GM12878 (cell line): ENCODE data around the gene REEP2. TPM values are rescaled to one million over a fixed set of nuclear protein-coding genes. Genes with fewer than 3 reads are reported as not detected.

Experiments
- ATAC-seq: fragments of 200-7000 bp; cut with Tn5 transposase; 3 replicates; pipeline ENCODE4 v1.9.1; 2020; ENCODE audit warnings: mild to moderate bottlenecking, moderate library complexity
- BruUV-seq: library from RNA; stranded (reverse); fragments of 400-500 nt; replicated peaks from 2 replicates; lab custom pipeline; 2021; lab: Mats Ljungman, UMichigan
- CTCF ChIA-PET: fragments of 300-600 bp; sonication (Branson Sonifier 250); formaldehyde crosslinking; extraction: SDS; loops from one replicate; lab custom pipeline; 2021; ENCODE audit warnings: inconsistent platforms; lab: Yijun Ruan, JAX
- POLR2A ChIA-PET: fragments of 350-600 bp; formaldehyde crosslinking; extraction: SDS; loops from one replicate; lab custom pipeline; 2021; ENCODE audit warnings: inconsistent platforms; lab: Charles Lee
- RAD21 ChIA-PET: fragments of 300-600 bp; sonication (Branson Sonifier 250); formaldehyde crosslinking; loops from one replicate; lab custom pipeline; 2023; ENCODE audit warnings: antibody characterized with exemption; ENCODE audit not compliant: unreplicated experiment; lab: Charles Lee
- SMC1A ChIA-PET: fragments of 300-600 bp; sonication (Branson Sonifier 250); formaldehyde crosslinking; loops from one replicate; lab custom pipeline; 2023; ENCODE audit not compliant: unreplicated experiment, uncharacterized antibody; lab: Charles Lee
- DNase-seq: peaks from one replicate; pipeline ENCODE4 v3.0.0-alpha.2; 2011; ENCODE audit warnings: low read depth, low spot score
- FAIRE-seq: peaks from 3 replicates; lab custom pipeline; 2011; peaks lifted over from hg19 to GRCh38; lab: Jason Lieb, UNC
- H2AFZ ChIP-seq: 2 replicates; pipeline ENCODE4 v1.6.0; 2011; ENCODE audit warnings: low read depth, low read length, control low read depth; ENCODE audit not compliant: control insufficient read depth
- H3K27ac ChIP-seq: 2 replicates; pipeline ENCODE4 v1.5.1; 2011; ENCODE audit warnings: control low read depth; ENCODE audit not compliant: control insufficient read depth, insufficient read depth
- H3K27me3 ChIP-seq, 2 experiments: replicated peaks in 1 of 2; 2 replicates each; pipeline versions ENCODE4 v1.6.0 to v1.6.1; 2011; ENCODE audit warnings: low read length in 1 of 2; ENCODE audit not compliant: control insufficient read depth in 2 of 2, insufficient read depth in 2 of 2
- H3K36me3 ChIP-seq, 2 experiments: 2 replicates each; pipeline ENCODE4 v1.5.1; 2011; ENCODE audit warnings: low read length in 1 of 2; ENCODE audit not compliant: control insufficient read depth in 2 of 2, insufficient read depth in 2 of 2
- H3K4me1 ChIP-seq: 2 replicates; pipeline ENCODE4 v1.6.1; 2011; ENCODE audit warnings: mild to moderate bottlenecking, low read length, moderate library complexity, mixed read lengths; ENCODE audit not compliant: control insufficient read depth, insufficient read depth
- H3K4me2 ChIP-seq: 2 replicates; pipeline ENCODE4 v1.6.0; 2011; ENCODE audit warnings: control low read depth; ENCODE audit not compliant: control insufficient read depth, insufficient read depth
- H3K4me3 ChIP-seq: fragments of 200-600 bp; sonication (generic); 2 replicates; pipeline ENCODE4 v1.5.1; 2016
- H3K79me2 ChIP-seq: 2 replicates; pipeline ENCODE4 v1.6.0; 2011; ENCODE audit warnings: low read length; ENCODE audit not compliant: control insufficient read depth, insufficient read depth
- H3K9ac ChIP-seq: 2 replicates; pipeline ENCODE4 v1.8.0; 2011; ENCODE audit warnings: low read length, control low read depth, mixed read lengths; ENCODE audit not compliant: control insufficient read depth, insufficient read depth
- H3K9me3 ChIP-seq: replicated peaks from 3 replicates; pipeline ENCODE4 v1.5.1; 2011; ENCODE audit warnings: mild to moderate bottlenecking, low read length; ENCODE audit not compliant: control insufficient read depth, insufficient read depth
- H4K20me1 ChIP-seq: 2 replicates; pipeline ENCODE4 v1.6.0; 2011; ENCODE audit not compliant: control insufficient read depth, insufficient read depth
- BACH1 ChIP-seq: fragments of 450-650 bp; IDR thresholded peaks from 2 replicates; pipeline ENCODE4 v1.6.1; 2017; ENCODE audit warnings: mild to moderate bottlenecking, borderline replicate concordance
- BCL11A ChIP-seq: IDR thresholded peaks from 2 replicates; pipeline ENCODE4 v1.6.1; 2011; ENCODE audit warnings: low read depth, low read length
- EED ChIP-seq: sonication (generic); IDR thresholded peaks from 2 replicates; pipeline ENCODE4 v1.6.1; 2016; ENCODE audit warnings: antibody characterized with exemption, low read depth
- EP300 ChIP-seq, 2 experiments: fragments of 150-350 bp in 1 of 2; IDR thresholded peaks; 2 replicates each; pipeline ENCODE4 v1.6.1; 2011 to 2012; ENCODE audit warnings: low read depth in 2 of 2, low read length in 2 of 2, borderline replicate concordance in 1 of 2, improper control_type of control experiment in 1 of 2, inconsistent platforms in 1 of 2; ENCODE audit not compliant: control insufficient read depth in 1 of 2
- KLF5 ChIP-seq: fragments of 450-650 bp; IDR thresholded peaks from 2 replicates; pipeline ENCODE4 v1.6.1; 2014; ENCODE audit warnings: mild to moderate bottlenecking; ENCODE audit not compliant: partially characterized antibody
- NBN ChIP-seq: fragments of 450-650 bp; IDR thresholded peaks from 2 replicates; pipeline ENCODE4 v1.6.1; 2016
- NFYA ChIP-seq: IDR thresholded peaks from 2 replicates; pipeline ENCODE4 v1.6.1; 2011; ENCODE audit warnings: low read depth, mild to moderate bottlenecking, low read length, improper control_type of control experiment, borderline replicate concordance
- PAX8 ChIP-seq: fragments of 450-650 bp; IDR thresholded peaks from 2 replicates; pipeline ENCODE4 v1.6.1; 2017; ENCODE audit warnings: mild to moderate bottlenecking, moderate library complexity
- RB1 ChIP-seq: fragments of 450-650 bp; formaldehyde crosslinking; IDR thresholded peaks from 2 replicates; pipeline ENCODE4 v1.6.1; 2017; ENCODE audit warnings: mild to moderate bottlenecking, borderline replicate concordance
- SRF ChIP-seq, 2 experiments: IDR thresholded peaks; 2 replicates each; pipeline ENCODE4 v1.6.1; 2011; ENCODE audit warnings: low read depth in 2 of 2, low read length in 2 of 2, mild to moderate bottlenecking in 1 of 2, moderate library complexity in 1 of 2
- YBX1 ChIP-seq: fragments of 450-650 bp; IDR thresholded peaks from 2 replicates; pipeline ENCODE4 v1.6.1; 2016; ENCODE audit warnings: antibody characterized with exemption
- ZNF24 ChIP-seq: fragments of 450-650 bp; IDR thresholded peaks from 2 replicates; pipeline ENCODE4 v1.6.1; 2017; ENCODE audit warnings: antibody characterized with exemption, mild to moderate bottlenecking
- WGBS: methylation state at CpG from one replicate; pipeline ENCODE4 v1.1.6; 2016; ENCODE audit warnings: low lambda C conversion rate; ENCODE audit not compliant: insufficient replicate concordance, insufficient coverage; ENCODE audit errors: missing lambda C conversion rate; 5-methylcytosine and 5-hydroxymethylcytosine counted together
- in situ Hi-C: fragments of 300-500 bp; cut with MboI; formaldehyde crosslinking; loops from 9 replicates; pipeline ENCODE4 v1.14.3; 2018; ENCODE audit warnings: mixed read lengths
- intact Hi-C: fragments of 100-400 bp; cut with micrococcal nuclease; formaldehyde crosslinking; loops from one replicate; pipeline ENCODE4 v1.14.2; 2022; ENCODE audit not compliant: unreplicated experiment
- polyA plus RNA-seq, 11 experiments: library from polyadenylated mRNA; depleted of rRNA in 4 of 11; unstranded in 6 of 11; stranded (reverse) in 5 of 11; fragments of >200 nt; fragmentation: Nextera tagmentation in 4 of 11; fragmentation: Illumina TruSeq in 1 of 11; extraction: Ambion mirVana in 4 of 11; extraction: Trizol in 1 of 11; gene quantifications; 1 replicate in 1 of 11; 2 replicates in 10 of 11; pipeline versions ENCODE4 v1.2.1 to v1.2.3, GENCODE V29; 2011 to 2016; ENCODE audit warnings: inconsistent platforms in 2 of 11, missing spikeins in 2 of 11, low read depth in 1 of 11
- total RNA-seq, 4 experiments: library from RNA; depleted of rRNA in 3 of 4; stranded (reverse); fragments of >200 nt in 3 of 4; fragmentation: Illumina TruSeq in 1 of 4; extraction: Trizol in 1 of 4; gene quantifications; 2 replicates each; pipeline versions ENCODE4 v1.2.1 to v1.2.3, GENCODE V29; 2013 to 2021
- TF ChIP-seq, protein P1 (sequence below): fragments of 450-650 bp; IDR thresholded peaks from 2 replicates; pipeline ENCODE4 v1.6.1; 2017; ENCODE audit warnings: mild to moderate bottlenecking, moderate library complexity
- TF ChIP-seq, protein P2 (sequence below): IDR thresholded peaks from 2 replicates; pipeline ENCODE4 v1.6.1; 2012; ENCODE audit warnings: low read depth, low read length, improper control_type of control experiment
- TF ChIP-seq, protein P3 (sequence below): fragments of 450-650 bp; IDR thresholded peaks from 2 replicates; pipeline ENCODE4 v1.6.1; 2018; ENCODE audit warnings: borderline replicate concordance, mild to moderate bottlenecking; ENCODE audit not compliant: partially characterized antibody

Gene REEP2
- total and polyA plus RNA-seq, 10 of the 15 experiments (the other 5 are each of a cell fraction or from before 2014, with no cell fraction given): 0.10 to 3.1 (median 2.0) TPM

DNA sequence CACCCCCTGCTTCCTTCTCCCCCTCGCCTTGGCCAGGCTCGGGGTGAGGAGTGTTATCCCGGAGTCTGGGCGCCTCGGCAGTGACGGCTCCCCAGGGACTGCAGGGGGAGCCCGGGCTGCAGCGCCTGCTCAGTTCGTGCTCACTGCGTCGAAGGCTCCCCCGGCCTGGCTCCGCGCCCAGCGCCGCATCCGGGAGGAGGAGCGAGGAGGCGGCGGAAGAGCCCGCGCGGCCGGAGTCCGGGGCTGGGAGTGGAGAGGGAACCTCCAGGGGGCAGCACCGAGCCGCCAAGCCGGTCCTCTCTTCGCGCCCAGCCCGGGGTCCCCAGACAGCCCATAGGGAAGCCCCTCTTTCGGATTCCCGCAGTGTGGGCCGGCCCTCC, 25.1 kb downstream of the REEP2 start:
- H3K4me3 ChIP-seq: peak overlapping the region; percentile 80
- H2AFZ ChIP-seq: peak overlapping the region; percentile 84
- H3K9me3 ChIP-seq: no peaks in the 10 kb centered on the region
- peaks cover 0 to 6% of the 10 kb centered on the region in 2 experiments; a peak in 1 of 4 replicates for H3K27me3 ChIP-seq
- H3K9ac ChIP-seq: peak overlapping the region; percentile 89
- H3K27ac ChIP-seq: peak overlapping the region; percentile 98
- under 1% methylated on average over 34 of the region's 34 CpGs for WGBS
- DNase-seq (peak; percentile 76), ATAC-seq (peak; percentile 71), FAIRE-seq (peak; percentile 79)
- ChIA-PET SMC1A (interaction anchor here (0.6 to 2.6 kb wide), 3 partner anchors 9 to 36 kb away, joined by 3 to 7 read pairs (median 4); no protein-coding TSS in a partner anchor), CTCF (interaction anchor here (1.2 to 9.2 kb wide), 8 partner anchors 9 to 284 kb away, joined by 4 to 71 read pairs (median 8); partner anchors contain the start of genes ETF1 and KDM3B), RAD21 (interaction anchor here (1.5 to 2.7 kb wide), 2 partner anchors 14 to 80 kb away, joined by 7 to 12 read pairs; partner anchors contain the start of gene ETF1), POLR2A (interaction anchor here (0.7 to 1.9 kb wide), 5 partner anchors 12 to 808 kb away, joined by 3 to 13 read pairs (median 4); partner anchors contain the start of gene ETF1)
- BruUV-seq: no TSS peak
- in situ Hi-C loops: no loop called here
- H4K20me1 ChIP-seq: no peaks in the 10 kb centered on the region
- H3K79me2 ChIP-seq: no peaks in the 10 kb centered on the region
- H3K4me1 ChIP-seq: peaks cover 19% of the 10 kb centered on the region
- H3K4me2 ChIP-seq: peak overlapping the region; percentile 95
- intact Hi-C loops: loop anchor here (1.0 to 10.0 kb wide), 3 partner anchors 79 to 801 kb away; partner anchors contain the start of genes ETF1 and HNRNPA0
- H3K36me3 ChIP-seq: no peaks in the 10 kb centered on the region; a peak in 1 of 4 replicates
- TF ChIP-seq EP300 (IDR thresholded peaks at IDR 0.05; ENCODE audit: borderline replicate concordance in 1 of 2, control insufficient read depth in 1 of 2, low read depth in 2 of 2, low read length in 2 of 2) (no peak), NFYA (no peak), NBN (no peak), PAX8 (no peak), EED (no peak; the same call in none of the 2 replicates), YBX1 (no peak), BCL11A (no peak), SRF (IDR thresholded peaks at IDR 0.05; ENCODE audit: low read depth in 2 of 2, low read length in 2 of 2) (peak; percentile 9 to 45; a peak in 1 of 4 replicates), KLF5 (peak; percentile 25), RB1 (peak; percentile 96), BACH1 (0 out of 2 replicates have a peak, but pooled peaks have one; percentile 47), ZNF24 (no peak)
- TF ChIP-seq, protein P1, sequence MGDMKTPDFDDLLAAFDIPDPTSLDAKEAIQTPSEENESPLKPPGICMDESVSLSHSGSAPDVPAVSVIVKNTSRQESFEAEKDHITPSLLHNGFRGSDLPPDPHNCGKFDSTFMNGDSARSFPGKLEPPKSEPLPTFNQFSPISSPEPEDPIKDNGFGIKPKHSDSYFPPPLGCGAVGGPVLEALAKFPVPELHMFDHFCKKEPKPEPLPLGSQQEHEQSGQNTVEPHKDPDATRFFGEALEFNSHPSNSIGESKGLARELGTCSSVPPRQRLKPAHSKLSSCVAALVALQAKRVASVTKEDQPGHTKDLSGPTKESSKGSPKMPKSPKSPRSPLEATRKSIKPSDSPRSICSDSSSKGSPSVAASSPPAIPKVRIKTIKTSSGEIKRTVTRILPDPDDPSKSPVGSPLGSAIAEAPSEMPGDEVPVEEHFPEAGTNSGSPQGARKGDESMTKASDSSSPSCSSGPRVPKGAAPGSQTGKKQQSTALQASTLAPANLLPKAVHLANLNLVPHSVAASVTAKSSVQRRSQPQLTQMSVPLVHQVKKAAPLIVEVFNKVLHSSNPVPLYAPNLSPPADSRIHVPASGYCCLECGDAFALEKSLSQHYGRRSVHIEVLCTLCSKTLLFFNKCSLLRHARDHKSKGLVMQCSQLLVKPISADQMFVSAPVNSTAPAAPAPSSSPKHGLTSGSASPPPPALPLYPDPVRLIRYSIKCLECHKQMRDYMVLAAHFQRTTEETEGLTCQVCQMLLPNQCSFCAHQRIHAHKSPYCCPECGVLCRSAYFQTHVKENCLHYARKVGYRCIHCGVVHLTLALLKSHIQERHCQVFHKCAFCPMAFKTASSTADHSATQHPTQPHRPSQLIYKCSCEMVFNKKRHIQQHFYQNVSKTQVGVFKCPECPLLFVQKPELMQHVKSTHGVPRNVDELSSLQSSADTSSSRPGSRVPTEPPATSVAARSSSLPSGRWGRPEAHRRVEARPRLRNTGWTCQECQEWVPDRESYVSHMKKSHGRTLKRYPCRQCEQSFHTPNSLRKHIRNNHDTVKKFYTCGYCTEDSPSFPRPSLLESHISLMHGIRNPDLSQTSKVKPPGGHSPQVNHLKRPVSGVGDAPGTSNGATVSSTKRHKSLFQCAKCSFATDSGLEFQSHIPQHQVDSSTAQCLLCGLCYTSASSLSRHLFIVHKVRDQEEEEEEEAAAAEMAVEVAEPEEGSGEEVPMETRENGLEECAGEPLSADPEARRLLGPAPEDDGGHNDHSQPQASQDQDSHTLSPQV: no peak
- TF ChIP-seq, protein P2, sequence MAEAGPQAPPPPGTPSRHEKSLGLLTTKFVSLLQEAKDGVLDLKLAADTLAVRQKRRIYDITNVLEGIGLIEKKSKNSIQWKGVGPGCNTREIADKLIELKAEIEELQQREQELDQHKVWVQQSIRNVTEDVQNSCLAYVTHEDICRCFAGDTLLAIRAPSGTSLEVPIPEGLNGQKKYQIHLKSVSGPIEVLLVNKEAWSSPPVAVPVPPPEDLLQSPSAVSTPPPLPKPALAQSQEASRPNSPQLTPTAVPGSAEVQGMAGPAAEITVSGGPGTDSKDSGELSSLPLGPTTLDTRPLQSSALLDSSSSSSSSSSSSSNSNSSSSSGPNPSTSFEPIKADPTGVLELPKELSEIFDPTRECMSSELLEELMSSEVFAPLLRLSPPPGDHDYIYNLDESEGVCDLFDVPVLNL: no peak
- TF ChIP-seq, protein P3, sequence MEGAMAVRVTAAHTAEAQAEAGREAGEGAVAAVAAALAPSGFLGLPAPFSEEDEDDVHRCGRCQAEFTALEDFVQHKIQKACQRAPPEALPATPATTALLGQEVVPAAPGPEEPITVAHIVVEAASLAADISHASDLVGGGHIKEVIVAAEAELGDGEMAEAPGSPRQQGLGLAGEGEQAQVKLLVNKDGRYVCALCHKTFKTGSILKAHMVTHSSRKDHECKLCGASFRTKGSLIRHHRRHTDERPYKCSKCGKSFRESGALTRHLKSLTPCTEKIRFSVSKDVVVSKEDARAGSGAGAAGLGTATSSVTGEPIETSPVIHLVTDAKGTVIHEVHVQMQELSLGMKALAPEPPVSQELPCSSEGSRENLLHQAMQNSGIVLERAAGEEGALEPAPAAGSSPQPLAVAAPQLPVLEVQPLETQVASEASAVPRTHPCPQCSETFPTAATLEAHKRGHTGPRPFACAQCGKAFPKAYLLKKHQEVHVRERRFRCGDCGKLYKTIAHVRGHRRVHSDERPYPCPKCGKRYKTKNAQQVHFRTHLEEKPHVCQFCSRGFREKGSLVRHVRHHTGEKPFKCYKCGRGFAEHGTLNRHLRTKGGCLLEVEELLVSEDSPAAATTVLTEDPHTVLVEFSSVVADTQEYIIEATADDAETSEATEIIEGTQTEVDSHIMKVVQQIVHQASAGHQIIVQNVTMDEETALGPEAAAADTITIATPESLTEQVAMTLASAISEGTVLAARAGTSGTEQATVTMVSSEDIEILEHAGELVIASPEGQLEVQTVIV: no peak
